ENCODE data around the gene FBXO38. TPM values are rescaled to one million over a fixed set of nuclear protein-coding genes. Genes with fewer than 3 reads are reported as not detected.

Gene FBXO38, protein sequence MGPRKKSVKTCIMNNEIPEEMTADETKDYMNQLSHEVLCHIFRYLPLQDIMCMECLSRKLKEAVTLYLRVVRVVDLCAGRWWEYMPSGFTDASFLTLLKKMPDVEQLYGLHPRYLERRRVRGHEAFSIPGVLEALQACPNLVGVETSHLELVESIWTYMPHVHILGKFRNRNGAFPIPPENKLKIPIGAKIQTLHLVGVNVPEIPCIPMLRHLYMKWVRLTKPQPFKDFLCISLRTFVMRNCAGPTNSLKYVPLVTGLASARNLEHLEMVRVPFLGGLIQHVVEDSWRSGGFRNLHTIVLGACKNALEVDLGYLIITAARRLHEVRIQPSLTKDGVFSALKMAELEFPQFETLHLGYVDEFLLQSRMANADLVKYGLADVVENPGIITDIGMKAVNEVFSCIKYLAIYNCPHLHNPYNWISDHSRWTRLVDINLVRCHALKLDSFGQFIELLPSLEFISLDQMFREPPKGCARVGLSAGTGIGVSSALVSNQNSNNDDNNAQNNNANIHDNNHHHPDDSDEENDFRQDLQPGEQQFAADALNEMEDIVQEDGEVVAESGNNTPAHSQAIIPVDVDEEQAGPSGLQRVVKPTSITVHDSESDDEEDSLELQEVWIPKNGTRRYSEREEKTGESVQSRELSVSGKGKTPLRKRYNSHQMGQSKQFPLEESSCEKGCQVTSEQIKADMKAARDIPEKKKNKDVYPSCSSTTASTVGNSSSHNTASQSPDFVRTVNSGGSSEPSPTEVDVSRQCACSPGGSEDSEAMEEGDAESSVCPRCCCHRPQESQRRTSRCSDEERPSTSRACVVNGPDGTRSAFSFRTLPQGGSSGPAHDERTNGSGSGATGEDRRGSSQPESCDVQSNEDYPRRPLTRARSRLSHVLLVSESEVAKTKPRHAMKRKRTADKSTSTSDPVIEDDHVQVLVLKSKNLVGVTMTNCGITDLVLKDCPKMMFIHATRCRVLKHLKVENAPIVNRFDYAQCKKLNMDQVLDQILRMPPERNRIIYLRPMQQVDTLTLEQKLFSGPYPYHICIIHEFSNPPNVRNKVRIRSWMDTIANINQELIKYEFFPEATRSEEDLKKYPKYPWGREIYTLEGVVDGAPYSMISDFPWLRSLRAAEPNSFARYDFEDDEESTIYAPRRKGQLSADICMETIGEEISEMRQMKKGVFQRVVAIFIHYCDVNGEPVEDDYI
- total RNA-seq (2022; extraction: Qiagen RNA extraction) = 13.8 to 22.4 TPM (median 18.3 TPM) in 5 replicates

DNA sequence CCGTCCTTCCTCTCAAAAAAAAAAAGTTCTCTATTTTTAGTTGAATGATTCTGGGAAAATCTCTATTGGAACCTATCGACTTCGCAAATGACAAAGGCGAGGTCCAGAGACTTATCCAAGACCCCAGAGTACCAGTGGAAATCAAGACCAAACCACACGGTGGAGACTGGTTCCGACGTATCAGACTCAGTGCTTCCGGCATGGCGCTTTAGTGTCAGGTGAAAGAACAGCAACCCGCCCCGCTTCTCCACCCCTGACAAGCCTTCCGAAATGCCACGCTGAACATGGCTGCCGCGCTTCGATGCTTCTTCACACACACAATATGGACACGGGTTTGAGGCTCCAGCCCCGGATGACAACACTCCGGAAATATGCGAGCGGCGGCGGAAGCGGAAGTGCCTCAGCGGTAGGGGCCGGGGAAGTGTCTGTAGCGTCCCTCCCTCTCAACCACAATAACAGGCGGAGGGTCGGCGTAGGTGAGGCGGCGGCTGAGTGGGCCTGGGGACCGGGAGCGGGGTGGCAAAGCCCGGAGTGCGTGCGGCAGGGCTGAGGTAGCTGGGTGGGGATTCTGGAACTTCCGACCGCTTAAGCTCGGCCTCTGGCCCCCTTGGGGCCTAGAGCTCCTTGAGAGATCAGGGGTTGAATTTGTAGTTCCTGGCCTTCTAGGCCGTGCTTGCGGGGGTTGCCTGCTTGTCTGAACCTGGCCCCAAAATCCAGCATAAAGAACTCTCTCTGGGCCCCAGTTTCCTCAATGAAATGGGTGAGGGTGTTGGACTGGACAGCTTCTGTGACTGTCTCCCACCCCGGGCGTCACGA, at the start of gene FBXO38:
FBXO38 (plus strand) TSS at position 395 of the 816 bp plus-strand sequence. CDS start 10,819 bp downstream, outside the sequence.

DNA sequence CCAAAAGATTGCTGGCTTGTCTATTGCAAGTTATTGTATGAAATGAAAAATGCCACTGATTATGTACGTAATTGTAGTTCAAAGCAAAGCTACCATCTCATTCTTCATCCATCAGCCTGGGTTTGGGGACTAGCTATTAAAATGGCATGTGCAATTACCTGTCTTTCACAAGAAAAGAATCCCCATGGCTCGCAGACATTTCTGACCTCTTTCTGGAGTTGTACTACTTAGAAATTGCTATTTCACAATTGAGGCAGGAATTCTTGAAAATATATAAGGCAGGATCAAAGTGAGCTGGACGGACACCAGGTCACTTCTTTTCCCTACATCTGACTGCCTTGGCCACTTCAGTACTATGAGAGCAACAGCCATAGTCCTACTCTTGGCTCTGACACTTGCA, 48.5 kb upstream of the FBXO38 start, which contains the start of gene SPINK9:
SPINK9 (plus strand) TSS at position 301 of the 400 bp plus-strand sequence; CDS start at position 356, 55 bp downstream.

Other genes with a start within 250 kb of the FBXO38 start
- not detected in 5 replicates for gene SPINK14, start 215.4 kb upstream of the FBXO38 start, total RNA-seq (2022; extraction: Qiagen RNA extraction)
- gene SPINK6, start 180.9 kb upstream of the FBXO38 start, total RNA-seq (2022; extraction: Qiagen RNA extraction) = 0.21 to 0.65 TPM (median 0.29 TPM) in 4 of 5 replicates, not detected in the other
- not detected in 5 replicates for gene MARCOL, start 145.4 kb upstream of the FBXO38 start, total RNA-seq (2022; extraction: Qiagen RNA extraction)
- 0.10 TPM in 1 of 5 replicates, not detected in the others for gene SPINK13, start 115.2 kb upstream of the FBXO38 start, total RNA-seq (2022; extraction: Qiagen RNA extraction)
- gene SPINK7, start 71.5 kb upstream of the FBXO38 start, total RNA-seq (2022; extraction: Qiagen RNA extraction) = not detected in 5 replicates
- not detected in 5 replicates for gene SPINK9, start 48.4 kb upstream of the FBXO38 start, total RNA-seq (2022; extraction: Qiagen RNA extraction)

All from A549 treated with CORT108297 at 1 μM for 4 hours (cell line).